Fibroblast of villous mesenchyme (primary cell): ENCODE data around the gene SP2. TPM values are rescaled to one million over a fixed set of nuclear protein-coding genes. Genes with fewer than 3 reads are reported as not detected.

Experiments
- DNase-seq: peaks from one replicate; pipeline ENCODE4 v3.0.0-alpha.2; 2010; ENCODE audit warnings: low read depth
- H3K4me3 ChIP-seq: 2 replicates; pipeline ENCODE4 v1.5.1; 2011; ENCODE audit warnings: low read depth, mild to moderate bottlenecking, low read length
- CTCF ChIP-seq: IDR thresholded peaks from 2 replicates; pipeline ENCODE4 v1.5.1; 2012; ENCODE audit warnings: low read depth, mild to moderate bottlenecking, low read length; ENCODE audit not compliant: insufficient read depth
- total RNA-seq: library from RNA; depleted of rRNA; stranded (reverse); fragments of >200 nt; gene quantifications from 2 replicates; pipeline ENCODE4 v1.2.3, GENCODE V29; 2012

The SP2 gene
- total RNA-seq, 1 donor, result 2.2 TPM

GRCh38 chr17:47851764-47852112, 44.3 kb upstream of the SP2 start:
- H3K4me3 ChIP-seq, result no peak overlapping the region
- TF ChIP-seq CTCF, result no peak
- DNase-seq, result no peak

- no peak for DNase-seq
- no peak overlapping the region for H3K4me3 ChIP-seq
- TF ChIP-seq CTCF, result no peak
Measured at GRCh38 chr17:47852113-47852949, 43.7 kb upstream of the SP2 start.

GRCh38 chr17:47853616-47854015, 42.4 kb upstream of the SP2 start:
- no peak overlapping the region for H3K4me3 ChIP-seq
- no peak for DNase-seq
- no peak for TF ChIP-seq CTCF

- H3K4me3 ChIP-seq, result no peak overlapping the region
- TF ChIP-seq CTCF, result no peak
- no peak for DNase-seq
Measured at GRCh38 chr17:47855737-47856136, 40.3 kb upstream of the SP2 start.

- DNase-seq, result no peak
- no peak for TF ChIP-seq CTCF
Measured at GRCh38 chr17:47856830-47857229, 39.2 kb upstream of the SP2 start.

GRCh38 chr17:47857551-47858455, 38.2 kb upstream of the SP2 start:
- no peak for TF ChIP-seq CTCF
- no peak overlapping the region for H3K4me3 ChIP-seq
- no peak for DNase-seq

More at GRCh38 chr17:47856830-47857229, 39.2 kb upstream of the SP2 start:
- H3K4me3 ChIP-seq, result no peak overlapping the region
